Measurements from ENCODE around the gene SPATS2L. TPM values are rescaled to one million over a fixed set of nuclear protein-coding genes. Genes with fewer than 3 reads are reported as not detected.

SPATS2L gene
- total RNA-seq, 1 donor from 2014 or later, result 82.3 TPM

GRCh38 chr2:200311139-200311538 lies 4.6 kb downstream of the SPATS2L start:
- ATAC-seq (no peak), DNase-seq (ENCODE audit: low spot score) (no peak)
- intact Hi-C loops (cut with DNase I), result no loop called here

GRCh38 chr2:200314976-200315567 lies 8.6 kb downstream of the SPATS2L start:
- ATAC-seq (no peak), DNase-seq (ENCODE audit: low spot score) (no peak)
- intact Hi-C loops (cut with DNase I), result no loop called here

- no peak for DNase-seq (ENCODE audit: low spot score)
- intact Hi-C loops (cut with DNase I), result no loop called here
- ATAC-seq, result no peak
These were observed 11.5 kb downstream of the SPATS2L start for GRCh38 chr2:200317975-200318374.

- intact Hi-C loops (cut with DNase I), result no loop called here
- DNase-seq (ENCODE audit: low spot score) (no peak), ATAC-seq (no peak)
These were observed 12.5 kb downstream of the SPATS2L start for GRCh38 chr2:200318940-200319435.

GRCh38 chr2:200319548-200320337 lies 13.2 kb downstream of the SPATS2L start:
- ATAC-seq (peak; percentile 81), DNase-seq (ENCODE audit: low spot score) (no peak)
- intact Hi-C loops (cut with DNase I), result no loop called here

GRCh38 chr2:200320344-200320743 lies 13.9 kb downstream of the SPATS2L start:
- ATAC-seq (no peak), DNase-seq (ENCODE audit: low spot score) (no peak)
- intact Hi-C loops (cut with DNase I), result no loop called here

- ATAC-seq (no peak), DNase-seq (ENCODE audit: low spot score) (no peak)
- intact Hi-C loops (cut with DNase I), result no loop called here
These were observed 14.5 kb downstream of the SPATS2L start for GRCh38 chr2:200320991-200321390.

GRCh38 chr2:200321780-200322534 lies 15.5 kb downstream of the SPATS2L start:
- intact Hi-C loops (cut with DNase I), result no loop called here
- no peak for ATAC-seq
- DNase-seq (ENCODE audit: low spot score), result no peak

- ATAC-seq (no peak), DNase-seq (ENCODE audit: low spot score) (no peak)
- intact Hi-C loops (cut with DNase I), result no loop called here
These were observed 16.1 kb downstream of the SPATS2L start for GRCh38 chr2:200322607-200323006.

- intact Hi-C loops (cut with DNase I), result no loop called here
- ATAC-seq (no peak), DNase-seq (ENCODE audit: low spot score) (no peak)
These were observed 17.9 kb downstream of the SPATS2L start for GRCh38 chr2:200324362-200324761.

GRCh38 chr2:200329384-200329783 lies 22.9 kb downstream of the SPATS2L start:
- ATAC-seq (no peak), DNase-seq (ENCODE audit: low spot score) (no peak)
- intact Hi-C loops (cut with DNase I), result no loop called here

GRCh38 chr2:200329798-200330197 lies 23.3 kb downstream of the SPATS2L start:
- DNase-seq (ENCODE audit: low spot score), result no peak
- ATAC-seq, result peak; percentile 66
- intact Hi-C loops (cut with DNase I), result no loop called here

- DNase-seq (ENCODE audit: low spot score), result no peak
- intact Hi-C loops (cut with DNase I), result no loop called here
- ATAC-seq, result no peak
These were observed 24.0 kb downstream of the SPATS2L start for GRCh38 chr2:200330351-200331060.

- intact Hi-C loops (cut with DNase I), result no loop called here
These were observed 24.5 kb downstream of the SPATS2L start for GRCh38 chr2:200331061-200331400.

GRCh38 chr2:200335657-200336056 lies 29.2 kb downstream of the SPATS2L start:
- intact Hi-C loops (cut with DNase I), result no loop called here
- DNase-seq (ENCODE audit: low spot score), result no peak
- no peak for ATAC-seq

More at GRCh38 chr2:200331061-200331400, 24.5 kb downstream of the SPATS2L start:
- DNase-seq (ENCODE audit: low spot score) (no peak), ATAC-seq (no peak)

- DNase-seq (ENCODE audit: low spot score) (no peak), ATAC-seq (no peak)
- intact Hi-C loops (cut with DNase I), result no loop called here
These were observed 30.6 kb downstream of the SPATS2L start for GRCh38 chr2:200336980-200337615.

GRCh38 chr2:200337621-200338020 lies 31.1 kb downstream of the SPATS2L start:
- DNase-seq (ENCODE audit: low spot score) (no peak), ATAC-seq (peak; percentile 74)
- intact Hi-C loops (cut with DNase I), result no loop called here

- peak; percentile 76 for ATAC-seq
These were observed 32.2 kb downstream of the SPATS2L start for GRCh38 chr2:200338692-200339091.

More at GRCh38 chr2:200338692-200339091, 32.2 kb downstream of the SPATS2L start:
- intact Hi-C loops (cut with DNase I), result no loop called here
- DNase-seq (ENCODE audit: low spot score), result no peak
